OCI-M1 (cell line): Measurements from ENCODE around the gene DLGAP1.

Experiments
- DNase-seq: peaks from one replicate; lab custom pipeline; 2025; lab: John Stamatoyannopoulos, UW

The DLGAP1 gene

GRCh38 chr18:3935305-3935704, 519.8 kb downstream of the DLGAP1 start:
- peak; percentile 21 for DNase-seq

DNA sequence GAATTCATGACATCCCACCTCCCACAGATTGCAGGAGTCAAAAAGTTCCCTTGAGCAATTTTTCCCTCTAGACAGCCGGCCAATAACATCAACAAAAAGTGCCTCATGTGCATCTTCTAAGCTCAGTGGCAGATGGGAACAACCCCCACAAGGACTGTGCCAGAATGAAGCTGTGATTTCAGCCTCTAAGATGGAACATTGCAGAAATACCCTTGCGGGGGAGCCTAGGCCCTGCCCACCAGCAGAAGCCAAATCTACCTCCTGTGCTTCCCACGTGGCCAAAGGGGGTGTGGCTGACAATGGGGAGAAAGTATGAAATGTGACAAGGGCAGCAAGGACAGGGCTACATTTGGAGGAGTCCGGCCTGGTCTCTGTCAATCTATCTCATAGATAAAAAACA, 522.8 kb downstream of the DLGAP1 start:
- DNase-seq = no peak

- peak; percentile 11 for DNase-seq
Measured at GRCh38 chr18:3931542-3932112, 523.5 kb downstream of the DLGAP1 start.

- DNase-seq = no peak
Measured at GRCh38 chr18:3931013-3931315, 524.1 kb downstream of the DLGAP1 start.

DNA sequence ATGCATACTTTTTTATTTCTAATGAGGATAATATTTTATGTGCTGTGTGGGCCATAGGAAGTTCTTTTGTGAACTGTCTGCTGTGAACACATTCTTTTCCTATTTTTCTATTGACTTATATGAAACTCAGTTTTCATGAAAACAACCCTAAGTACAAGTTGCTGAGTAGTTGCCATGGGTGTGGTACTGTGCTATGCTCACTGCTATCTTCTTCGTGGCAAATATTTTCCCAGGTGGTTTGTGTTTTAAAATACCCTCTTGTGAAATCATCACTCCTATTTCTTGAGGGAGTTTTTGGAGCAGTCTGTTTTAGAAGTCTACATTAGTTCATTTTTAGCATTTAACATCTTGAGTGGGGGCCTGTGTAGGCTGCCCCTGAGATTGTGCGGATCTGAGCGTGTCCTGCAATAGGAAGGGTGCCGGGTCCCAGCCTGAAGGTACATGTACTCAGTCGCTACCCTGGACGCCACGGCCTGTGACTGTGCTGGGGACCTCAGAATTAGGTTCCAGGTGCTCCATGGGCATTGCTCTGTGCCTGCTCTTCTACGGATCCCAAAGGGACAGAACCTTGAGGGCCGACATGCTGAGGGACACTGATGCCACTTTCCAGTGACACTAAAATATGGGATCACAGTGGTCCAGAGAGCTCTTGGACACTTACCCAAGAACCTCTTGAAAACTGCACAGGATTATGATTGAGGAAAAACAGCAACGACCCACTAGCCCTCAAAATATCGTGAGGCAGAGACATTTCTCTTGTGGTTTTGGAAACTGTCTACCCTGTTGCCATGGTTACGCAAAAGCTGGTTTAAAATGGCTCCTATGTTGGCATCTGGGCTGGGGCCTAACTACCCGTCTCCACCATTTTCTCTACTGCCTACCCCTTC, 524.7 kb downstream of the DLGAP1 start:
- no peak for DNase-seq

GRCh38 chr18:3924455-3924854, 530.7 kb downstream of the DLGAP1 start:
- DNase-seq = no peak

DNA sequence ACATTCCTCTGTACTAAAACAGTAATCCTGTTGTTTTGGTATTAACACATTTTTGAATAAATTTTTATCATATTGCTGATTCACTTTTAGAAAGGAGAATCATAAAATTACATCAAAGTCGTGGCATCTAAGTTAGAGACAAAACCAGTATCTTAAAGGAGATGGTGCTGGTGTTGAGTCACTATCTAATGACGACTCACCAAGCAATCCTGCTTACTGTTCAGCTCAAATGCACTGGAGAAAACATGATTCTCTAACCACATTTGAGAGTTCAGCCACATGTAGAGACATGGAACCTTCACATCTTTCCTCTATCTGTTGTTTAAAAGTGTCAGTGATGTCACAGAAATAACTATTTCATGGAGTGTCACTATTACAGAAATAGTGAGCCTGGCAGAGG, 531.4 kb downstream of the DLGAP1 start:
- no peak for DNase-seq

- DNase-seq = no peak
Measured at GRCh38 chr18:3921826-3922225, 533.3 kb downstream of the DLGAP1 start.

- DNase-seq = no peak
Measured at GRCh38 chr18:3920832-3921231, 534.3 kb downstream of the DLGAP1 start.

GRCh38 chr18:3919396-3920061, 535.6 kb downstream of the DLGAP1 start:
- no peak for DNase-seq

DNA sequence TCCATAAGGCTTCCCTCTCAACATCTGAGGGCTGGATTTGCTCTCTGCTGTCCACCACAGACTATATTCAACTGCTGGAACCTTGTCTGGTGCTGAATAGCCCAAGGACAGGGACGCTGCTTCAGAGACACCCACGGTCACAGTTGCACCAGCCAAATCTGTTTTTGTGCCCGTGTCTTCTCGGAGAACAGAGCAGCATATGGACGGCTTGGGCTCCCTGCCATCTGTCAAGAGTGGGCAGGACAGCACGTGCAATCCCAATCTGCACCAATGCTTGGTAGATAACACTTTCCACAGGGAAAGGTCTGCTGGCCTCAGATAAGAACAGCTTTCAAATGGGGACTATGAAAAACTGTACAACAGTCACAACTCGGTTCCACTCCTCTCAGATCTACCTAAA, 539.0 kb downstream of the DLGAP1 start:
- DNase-seq = peak; percentile 94

DNA sequence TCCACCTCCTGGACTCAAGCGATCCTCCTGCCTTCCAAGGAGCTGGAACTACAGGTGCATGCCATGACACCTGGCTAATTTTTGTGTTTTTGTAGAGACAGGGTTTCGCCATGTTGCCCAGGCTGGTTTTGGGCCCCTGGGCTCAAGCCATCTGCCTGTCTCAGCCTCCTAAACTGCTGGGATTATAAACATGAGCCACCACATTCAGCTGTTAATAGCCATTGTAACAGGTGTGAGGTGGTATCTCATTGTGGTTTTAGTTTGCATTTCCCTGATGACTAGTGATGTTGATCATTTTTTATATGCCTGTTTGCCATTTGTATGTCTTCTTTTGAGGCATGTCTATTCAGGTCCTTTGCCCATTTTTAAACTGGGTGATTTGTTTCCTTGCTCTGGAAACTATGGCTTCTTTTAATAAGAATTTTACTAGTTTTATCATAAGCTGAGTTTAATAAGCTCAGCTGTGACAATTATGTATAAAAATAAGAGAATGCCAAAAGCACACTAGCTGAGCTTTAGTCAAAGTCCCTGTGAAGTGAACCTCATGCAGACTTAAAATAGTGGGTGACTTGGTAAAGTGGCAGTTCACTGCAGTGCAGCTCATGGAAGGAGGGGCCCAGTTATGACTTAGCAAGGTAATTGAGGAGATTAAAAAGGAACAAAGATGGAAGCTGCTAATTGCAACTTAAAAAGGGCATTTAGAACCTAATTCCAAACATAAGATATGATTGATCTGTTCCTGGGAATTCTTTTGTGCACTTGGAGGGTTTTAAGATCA, 540.1 kb downstream of the DLGAP1 start:
- no peak for DNase-seq

DNA sequence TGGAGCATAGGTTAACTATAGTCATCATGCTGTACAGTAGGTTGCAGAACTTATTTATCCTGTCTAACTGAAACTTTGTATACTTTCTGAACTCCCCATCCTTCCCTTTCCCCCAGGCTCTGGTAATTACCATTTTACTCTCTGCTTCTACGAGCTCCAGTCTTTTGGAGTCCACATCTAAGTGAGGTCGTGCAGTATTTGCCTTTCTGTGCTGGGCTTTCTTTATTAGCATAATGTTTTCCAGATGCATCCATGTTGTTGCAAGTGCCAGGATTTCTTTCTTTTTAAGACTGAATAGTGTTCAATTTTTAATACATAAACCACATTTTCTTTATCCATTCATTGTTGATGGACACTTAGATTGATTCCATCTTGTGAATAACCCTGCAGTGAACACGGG, 541.0 kb downstream of the DLGAP1 start:
- no peak for DNase-seq

DNA sequence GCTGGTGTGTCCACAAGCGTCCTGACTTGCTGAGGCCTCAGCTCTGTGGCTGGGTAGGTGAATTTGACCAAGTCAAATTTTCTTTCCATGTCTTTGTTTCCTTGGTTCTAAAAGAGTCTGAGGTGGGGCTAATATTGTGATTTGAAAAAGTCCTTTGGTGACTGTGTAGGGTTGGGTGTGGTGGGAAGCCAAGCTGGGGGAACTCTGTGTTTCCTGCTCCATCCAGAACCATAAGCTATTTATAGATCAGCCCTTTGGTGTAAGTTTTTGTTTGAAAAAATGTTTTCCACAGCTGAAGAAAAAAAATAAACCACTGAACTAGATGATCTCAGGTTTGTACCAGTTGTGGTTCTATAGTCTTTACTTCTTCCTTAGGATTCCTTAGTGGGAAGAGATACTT, 542.4 kb downstream of the DLGAP1 start:
- no peak for DNase-seq

- DNase-seq = no peak
Measured at GRCh38 chr18:3911413-3911812, 543.7 kb downstream of the DLGAP1 start.

- no peak for DNase-seq
Measured at GRCh38 chr18:3910512-3910911, 544.6 kb downstream of the DLGAP1 start.

DNA sequence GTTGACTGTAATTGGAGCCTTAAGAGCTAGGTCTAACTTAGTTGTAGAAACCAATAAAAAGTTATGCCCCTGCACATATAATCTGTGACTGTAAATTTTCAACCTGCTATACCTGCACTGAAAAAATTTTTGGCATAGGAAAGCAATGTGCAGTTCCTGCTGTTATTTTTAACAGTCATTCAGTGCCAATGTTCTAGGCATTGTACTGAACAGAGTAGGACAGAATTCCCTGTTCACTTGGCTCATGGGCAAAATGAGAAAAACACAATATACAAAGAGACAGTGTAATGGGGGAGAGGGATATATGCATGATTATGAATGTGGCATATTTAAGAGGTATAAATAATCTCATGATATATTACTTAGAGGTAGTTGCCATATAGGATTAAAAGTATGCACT, 547.2 kb downstream of the DLGAP1 start:
- DNase-seq = no peak

DNA sequence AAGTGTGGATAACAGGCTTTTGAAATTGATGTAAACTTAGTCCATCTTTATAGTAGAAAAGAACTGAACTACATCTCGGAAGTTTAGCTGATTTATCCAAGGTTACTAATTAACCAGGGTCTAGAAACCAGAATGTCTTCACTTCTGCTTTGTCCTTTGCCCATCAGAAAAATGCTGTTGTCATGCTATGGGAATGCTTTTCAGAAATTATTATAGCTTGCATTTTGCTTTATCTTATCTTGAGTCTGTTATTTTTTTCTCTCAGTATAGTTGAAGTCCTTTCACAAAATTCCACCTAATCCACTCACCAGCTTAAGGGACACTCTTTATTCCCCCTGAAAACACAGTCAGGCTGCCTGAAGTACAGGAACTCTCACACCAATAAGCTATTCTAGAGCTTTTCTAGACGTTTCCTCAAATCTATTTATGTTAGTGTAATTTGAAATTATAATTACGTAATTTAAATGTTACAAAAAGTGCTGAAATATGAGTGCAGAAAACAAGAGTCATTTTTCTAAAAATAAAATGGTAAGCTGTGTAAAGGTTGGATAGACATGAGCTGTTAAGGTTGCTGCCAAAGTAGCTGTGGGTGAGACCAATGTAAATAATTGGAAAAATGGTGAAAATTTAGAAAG, 548.9 kb downstream of the DLGAP1 start:
- peak; percentile 16 for DNase-seq

- DNase-seq = no peak
Measured at GRCh38 chr18:3903337-3903736, 551.8 kb downstream of the DLGAP1 start.

GRCh38 chr18:3902676-3903075, 552.4 kb downstream of the DLGAP1 start:
- DNase-seq = no peak

GRCh38 chr18:3901811-3902210, 553.3 kb downstream of the DLGAP1 start:
- DNase-seq = no peak

- DNase-seq = no peak
Measured at GRCh38 chr18:3901042-3901441, 554.1 kb downstream of the DLGAP1 start.
